NCI-H2107 (cell line): Measurements from ENCODE around the gene CDKN2AIP.
"Not testable (repeated sequence)": the region's sequence is repeated elsewhere in the genome, so short reads cannot be mapped to it uniquely, and the experiment has no call there.

Experiments
- DNase-seq: peaks from one replicate; lab custom pipeline; 2025; lab: John Stamatoyannopoulos, UW

Gene CDKN2AIP

DNA sequence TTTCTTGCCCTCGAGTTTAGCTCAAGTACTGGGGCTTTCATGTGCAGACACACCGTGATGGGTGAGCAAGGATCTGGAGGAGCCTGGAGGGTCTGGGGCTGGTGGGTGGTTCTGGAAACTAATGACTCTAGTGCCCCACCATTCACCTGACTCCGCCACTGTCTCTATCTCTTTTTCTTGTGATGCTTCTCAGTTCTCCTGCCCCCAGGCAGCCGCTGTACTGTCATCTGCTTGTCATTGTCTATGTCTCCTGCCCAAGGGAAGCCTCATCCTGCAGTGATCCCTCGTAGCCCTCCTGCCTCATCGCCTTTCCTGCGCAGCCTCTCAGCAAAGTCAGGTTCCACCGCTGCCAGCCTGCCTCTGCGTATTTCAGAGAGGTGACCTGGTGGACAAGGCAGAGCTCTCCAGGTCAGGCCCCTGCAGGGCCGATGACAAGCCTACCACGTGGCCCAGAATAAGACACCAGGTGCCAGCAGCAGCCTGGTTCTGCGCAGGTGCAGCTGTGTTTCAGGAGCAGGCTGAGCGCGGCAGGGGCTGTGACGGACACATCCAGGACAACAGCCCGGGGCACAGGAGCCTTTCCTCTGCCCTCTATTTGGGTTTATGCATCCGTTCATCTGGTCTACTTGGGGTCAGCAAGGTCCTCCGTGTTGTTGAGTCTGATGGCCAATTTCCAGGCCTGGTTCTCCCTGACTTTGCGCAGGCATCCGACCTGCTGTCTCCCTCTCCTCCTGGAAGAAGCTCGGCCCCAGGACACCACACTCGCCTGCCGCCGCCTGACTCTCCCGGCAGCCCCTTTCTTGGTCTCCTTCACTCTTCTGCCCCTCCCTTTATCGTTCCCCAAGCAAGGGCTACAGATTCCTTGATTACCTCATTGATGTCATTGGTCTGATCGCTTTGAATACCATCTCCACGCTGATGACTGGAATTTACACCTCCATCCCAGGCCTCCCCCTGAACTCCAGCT, 30.9 kb upstream of the CDKN2AIP start:
- DNase-seq = no peak

GRCh38 chr4:183416879-183417755, 27.3 kb upstream of the CDKN2AIP start:
- no peak for DNase-seq

- DNase-seq = no peak
These were observed 21.3 kb upstream of the CDKN2AIP start for GRCh38 chr4:183422962-183423631.

- DNase-seq = no peak
These were observed 20.2 kb upstream of the CDKN2AIP start for GRCh38 chr4:183424109-183424744.

DNA sequence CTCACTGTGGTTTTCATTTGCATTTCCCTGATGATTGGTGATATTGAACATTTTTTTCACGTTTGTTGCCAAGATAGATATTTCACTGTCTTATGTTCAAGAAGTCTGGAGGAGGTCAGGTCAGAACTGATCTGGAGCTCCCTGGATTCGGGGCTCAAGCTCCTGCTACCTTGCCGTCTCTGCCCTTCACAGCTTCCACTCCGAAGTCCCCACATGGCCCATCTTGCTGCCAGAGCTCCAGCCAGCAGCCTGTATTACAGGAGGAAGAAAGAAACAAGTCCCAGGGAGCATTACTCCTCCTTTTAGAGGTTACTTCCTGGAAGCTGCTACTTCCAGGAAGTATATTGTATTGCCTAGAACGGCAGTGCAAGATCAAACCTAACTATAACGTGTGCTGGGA, 17.9 kb upstream of the CDKN2AIP start:
- no peak for DNase-seq

GRCh38 chr4:183429489-183429888, 14.9 kb upstream of the CDKN2AIP start:
- DNase-seq = no peak

DNA sequence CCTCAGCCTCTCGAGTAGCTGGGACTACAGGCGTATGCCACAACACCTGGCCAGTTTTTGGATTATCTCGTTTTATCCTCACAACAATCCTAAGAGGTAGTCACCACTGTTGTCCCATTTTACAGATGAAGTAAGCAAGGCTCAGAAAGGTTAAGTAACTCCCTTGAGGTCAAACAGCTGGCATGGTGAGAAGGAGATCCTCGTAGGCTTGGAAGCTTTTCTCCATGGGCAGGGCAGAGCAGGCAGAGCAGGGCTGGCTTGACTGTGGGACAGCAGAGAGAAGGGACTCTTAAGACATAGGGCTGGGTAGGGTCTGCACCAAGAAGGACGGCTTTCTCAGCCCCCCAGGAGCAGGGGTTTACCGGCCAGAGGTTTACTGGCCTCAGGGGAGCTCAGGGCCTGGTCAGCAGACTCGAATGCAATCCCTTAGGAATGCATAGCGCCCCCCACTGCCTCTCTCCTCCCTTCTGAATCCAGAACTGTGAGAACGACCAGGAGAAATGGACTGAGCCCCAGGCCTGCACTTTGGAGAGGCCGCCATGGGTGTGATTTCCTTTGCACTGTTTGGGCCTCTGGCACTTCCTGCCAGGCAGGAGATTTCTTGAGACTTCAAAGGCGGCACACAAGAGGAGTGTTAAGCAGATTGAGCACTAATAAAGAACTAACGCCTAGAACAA, 14.0 kb upstream of the CDKN2AIP start:
- DNase-seq = no peak

DNA sequence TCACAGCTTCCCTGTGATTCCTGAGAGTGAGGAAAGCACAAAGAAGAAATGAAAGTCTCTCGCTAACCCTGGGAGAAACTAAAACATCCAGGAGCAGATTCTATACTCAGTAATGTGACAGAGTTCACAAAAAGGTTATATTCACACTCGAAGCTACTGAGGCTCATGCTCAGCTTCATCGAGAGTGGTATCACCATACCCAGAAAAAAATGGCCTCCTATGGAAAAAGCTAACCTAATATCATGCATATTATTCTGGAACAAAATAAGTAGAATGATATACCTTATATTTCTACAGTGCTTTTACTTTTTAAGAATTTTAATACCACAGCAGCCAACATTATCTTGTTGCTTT, 13.5 kb upstream of the CDKN2AIP start:
- DNase-seq = no peak

DNA sequence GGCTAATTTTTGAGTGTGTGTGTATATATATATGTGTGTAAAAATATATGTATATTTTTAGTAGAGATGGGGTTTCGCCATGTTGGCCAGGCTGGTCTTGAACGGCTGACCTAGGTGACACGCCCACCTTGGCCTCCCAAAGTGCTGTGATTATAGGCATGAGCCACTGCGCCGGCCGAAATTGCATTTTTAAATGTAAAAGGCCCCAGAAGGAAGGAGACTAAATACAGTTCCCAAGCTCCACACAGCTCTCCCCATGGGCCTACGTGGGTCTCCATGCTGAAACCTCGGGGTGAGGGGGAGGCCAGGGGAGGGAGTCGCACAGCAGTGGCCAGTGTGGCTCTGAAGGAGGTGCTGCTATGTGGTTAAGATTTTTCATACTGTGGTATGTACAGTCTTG, 12.8 kb upstream of the CDKN2AIP start:
- DNase-seq = no peak

GRCh38 chr4:183433183-183433582, 11.3 kb upstream of the CDKN2AIP start:
- not testable (repeated sequence) for DNase-seq

GRCh38 chr4:183434264-183434663, 10.2 kb upstream of the CDKN2AIP start:
- DNase-seq = no peak

- no peak for DNase-seq
These were observed 9.7 kb upstream of the CDKN2AIP start for GRCh38 chr4:183434666-183435190.

DNA sequence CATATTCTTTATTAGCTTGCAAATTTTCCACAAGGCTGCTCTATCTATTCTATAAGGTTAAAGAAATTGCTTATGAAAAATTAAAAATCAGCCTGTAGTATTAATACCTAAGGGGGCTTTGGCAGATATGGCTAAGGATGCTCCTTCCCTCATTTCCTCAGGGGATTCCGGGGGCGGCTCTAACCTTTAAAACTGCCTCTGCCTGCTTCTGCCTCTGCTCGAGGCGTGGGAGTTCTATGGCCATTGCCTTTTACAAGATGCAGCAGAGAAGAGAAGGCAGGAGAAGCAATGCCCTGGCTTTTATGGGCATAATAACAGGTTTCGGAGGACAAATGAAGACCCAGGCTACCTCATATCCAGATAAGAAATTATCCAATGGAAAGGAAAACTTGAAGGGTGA, 8.6 kb upstream of the CDKN2AIP start:
- no peak for DNase-seq

DNA sequence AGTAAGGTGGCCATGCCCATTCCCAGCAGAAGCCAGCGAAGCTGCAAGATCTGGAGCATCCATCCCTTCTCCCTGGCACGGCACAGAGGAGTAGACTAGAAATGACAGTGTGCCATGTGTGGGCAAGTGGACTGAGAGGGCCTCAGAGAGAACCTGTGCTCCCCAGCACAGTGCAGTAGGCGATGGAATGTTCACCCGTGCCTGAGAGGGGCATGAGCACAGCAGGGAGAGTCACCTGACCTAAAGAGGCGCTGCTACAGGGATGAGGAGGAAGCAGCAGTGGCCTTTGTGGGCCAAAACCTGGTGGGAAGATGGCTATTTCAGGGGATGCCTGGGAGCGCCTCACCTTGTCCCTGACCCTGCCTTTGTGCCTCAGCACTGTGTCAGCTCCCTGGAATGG, 8.0 kb upstream of the CDKN2AIP start:
- DNase-seq = no peak

- DNase-seq = no peak
These were observed 7.0 kb upstream of the CDKN2AIP start for GRCh38 chr4:183437452-183437851.

DNA sequence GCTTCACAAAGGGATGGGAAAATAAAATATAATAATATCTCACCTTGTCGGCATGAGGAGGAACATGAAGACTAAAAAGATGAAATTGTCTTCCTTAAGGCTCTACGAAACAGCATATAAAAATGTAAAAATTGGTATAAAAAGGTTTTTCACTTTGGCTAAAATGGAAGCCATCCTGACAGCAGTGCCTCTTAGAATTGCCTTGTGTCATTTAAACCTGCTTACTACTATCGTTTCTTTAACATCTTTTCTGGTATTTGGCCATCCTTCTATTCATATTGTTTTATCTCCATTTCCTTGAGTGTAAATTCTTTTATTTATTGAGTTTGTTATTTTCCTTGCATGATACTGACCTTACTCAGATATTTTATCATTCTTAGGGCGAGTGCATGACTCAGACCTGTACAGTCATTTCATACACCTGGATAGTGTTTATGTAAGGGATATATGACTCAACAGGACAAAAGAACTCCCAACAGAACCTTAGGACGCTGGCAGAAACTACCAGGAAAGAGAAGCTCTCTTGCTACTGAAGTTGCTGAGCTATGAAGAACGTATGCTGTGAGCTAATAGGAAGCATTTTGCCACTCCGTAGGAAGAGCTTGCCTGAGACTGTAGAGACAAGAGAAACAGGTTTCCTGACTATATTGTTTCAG, 5.8 kb upstream of the CDKN2AIP start:
- no peak for DNase-seq

- no peak for DNase-seq
These were observed 3.2 kb upstream of the CDKN2AIP start for GRCh38 chr4:183441276-183441675.

DNA sequence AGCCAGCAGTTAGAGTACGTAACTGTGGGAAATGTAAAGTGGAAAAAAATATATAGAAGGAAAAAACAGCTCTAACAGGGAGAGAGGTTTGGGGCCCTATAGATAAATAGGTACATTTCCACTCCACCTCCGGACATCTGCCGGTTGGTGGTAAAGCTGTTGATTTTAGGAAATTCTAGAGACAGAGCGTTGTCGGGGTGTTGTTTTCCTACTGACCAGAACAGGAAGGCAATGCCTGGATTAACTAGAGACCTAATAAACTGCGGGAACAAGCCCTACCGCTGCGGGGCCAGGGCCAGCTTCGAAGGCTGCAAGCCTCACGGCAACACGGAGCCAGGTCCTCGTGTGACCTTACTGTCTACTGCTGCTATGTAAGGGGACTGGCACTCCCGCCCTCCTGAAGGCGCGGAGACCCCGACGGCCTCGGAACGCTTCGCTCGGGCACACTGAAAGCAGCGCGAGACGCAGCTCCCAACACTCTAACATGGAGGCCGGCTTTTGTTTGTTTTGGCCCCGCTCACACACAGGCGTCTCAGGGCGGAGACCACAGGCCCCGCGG, 702 bp upstream of the CDKN2AIP start:
- no peak for DNase-seq

- no peak for DNase-seq
These were observed 627 bp downstream of the CDKN2AIP start for GRCh38 chr4:183445097-183445428.

DNA sequence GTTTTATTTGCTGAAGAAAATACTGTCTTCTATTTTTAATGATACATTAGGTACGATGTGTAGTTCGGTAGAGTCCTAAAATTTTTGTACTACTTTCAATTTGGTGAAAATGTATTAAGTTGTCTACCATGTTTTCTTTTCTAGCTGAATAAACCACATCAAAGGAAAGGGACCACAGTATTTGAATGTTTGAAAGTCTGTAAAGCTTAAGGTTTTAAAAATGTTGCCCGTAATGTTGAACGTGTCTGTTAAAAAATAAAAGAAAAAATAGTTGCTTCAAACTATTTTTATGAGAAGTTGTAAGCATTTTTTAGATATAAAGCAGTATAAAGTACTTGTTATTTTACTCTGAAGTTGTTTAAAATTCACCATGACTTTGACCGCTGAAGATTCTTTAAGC, 3.2 kb downstream of the CDKN2AIP start:
- DNase-seq = no peak
